HEK293 (cell line): ENCODE results near the gene SCUBE3.
A peak's percentile ranks its signal among the peaks of the same experiment; 100 is the strongest.

Source experiments
- CTCF ChIA-PET: fragments of 350-600 bp; formaldehyde crosslinking; extraction: SDS; loops from one replicate; lab custom pipeline; 2021; ENCODE audit warnings: antibody characterized with exemption; lab: Yijun Ruan, JAX
- POLR2A ChIA-PET: fragments of 300-600 bp; formaldehyde crosslinking; extraction: SDS; loops from one replicate; lab custom pipeline; 2020; ENCODE audit warnings: antibody characterized with exemption, inconsistent platforms; lab: Yijun Ruan, JAX
- H3K27ac ChIP-seq: fragments of 200-500 bp; sonication (Bioruptor generic); 2 replicates; pipeline ENCODE4 v1.5.1; 2014; ENCODE audit warnings: low read depth, low read length, control low read depth, inconsistent platforms; ENCODE audit errors: extremely low read depth
- H3K36me3 ChIP-seq, 2 experiments: fragments of 200-500 bp in 1 of 2; sonication (Bioruptor generic) in 1 of 2; 1 replicate in 1 of 2; 2 replicates in 1 of 2; pipeline ENCODE4 v1.5.1; 2014 to 2017; ENCODE audit warnings: inconsistent platforms in 2 of 2, low read length in 2 of 2; ENCODE audit not compliant: control insufficient read depth in 2 of 2, insufficient read depth in 1 of 2
- H3K4me1 ChIP-seq: fragments of 200-500 bp; sonication (Bioruptor generic); 2 replicates; pipeline ENCODE4 v1.5.1; 2014; ENCODE audit warnings: mild to moderate bottlenecking, low read length, inconsistent platforms; ENCODE audit not compliant: control insufficient read depth, insufficient read depth
- H3K4me3 ChIP-seq: 2 replicates; pipeline ENCODE4 v1.5.1; 2011; ENCODE audit warnings: low read depth, mild to moderate bottlenecking, control low read depth, low read length, moderate library complexity
- H3K9me3 ChIP-seq: fragments of 200-500 bp; sonication (Bioruptor generic); 2 replicates; pipeline ENCODE4 v1.5.1; 2014; ENCODE audit warnings: low read depth, low read length, inconsistent platforms; ENCODE audit not compliant: control insufficient read depth, insufficient read depth
- CTCF ChIP-seq: fragments of 450-650 bp; formaldehyde crosslinking; IDR thresholded peaks from 2 replicates; pipeline ENCODE4 v1.5.1; 2016; ENCODE audit warnings: missing biosample characterization, missing genetic modification characterization
- EGR2 ChIP-seq: fragments of 450-650 bp; formaldehyde crosslinking; IDR thresholded peaks from 2 replicates; pipeline ENCODE4 v1.5.1; 2016; ENCODE audit warnings: low read depth, missing biosample characterization, missing genetic modification characterization
- HOXD13 ChIP-seq: sonication (generic); formaldehyde crosslinking; IDR thresholded peaks from 2 replicates; pipeline ENCODE4 v1.8.0; 2022; ENCODE audit warnings: missing genetic modification reagents, borderline replicate concordance
- KLF7 ChIP-seq: fragments of 450-650 bp; formaldehyde crosslinking; IDR thresholded peaks from 2 replicates; pipeline ENCODE4 v1.5.1; 2016; ENCODE audit warnings: missing biosample characterization, missing genetic modification characterization, borderline replicate concordance
- SP7 ChIP-seq: fragments of 450-650 bp; formaldehyde crosslinking; IDR thresholded peaks from 2 replicates; pipeline ENCODE4 v1.5.1; 2016; ENCODE audit warnings: missing biosample characterization, missing genetic modification characterization
- ZNF114 ChIP-seq: fragments of 450-650 bp; formaldehyde crosslinking; IDR thresholded peaks from 2 replicates; pipeline ENCODE4 v1.5.0; 2017; ENCODE audit warnings: missing biosample characterization, missing genetic modification characterization
- ZNF146 ChIP-seq: fragments of 450-650 bp; formaldehyde crosslinking; IDR thresholded peaks from 2 replicates; pipeline ENCODE4 v1.5.1; 2016; ENCODE audit warnings: missing biosample characterization, missing genetic modification characterization
- ZNF155 ChIP-seq: fragments of 450-650 bp; formaldehyde crosslinking; IDR thresholded peaks from 2 replicates; pipeline ENCODE4 v1.5.1; 2016; ENCODE audit warnings: missing biosample characterization, missing genetic modification characterization
- ZNF19 ChIP-seq: fragments of 450-650 bp; formaldehyde crosslinking; IDR thresholded peaks from 2 replicates; pipeline ENCODE4; 2016; ENCODE audit warnings: missing biosample characterization, missing genetic modification characterization, low read depth
- ZNF223 ChIP-seq: fragments of 450-650 bp; formaldehyde crosslinking; IDR thresholded peaks from 2 replicates; pipeline ENCODE4 v1.5.1; 2016; ENCODE audit warnings: missing biosample characterization, missing genetic modification characterization
- ZNF311 ChIP-seq: fragments of 450-650 bp; formaldehyde crosslinking; IDR thresholded peaks from 2 replicates; pipeline ENCODE4 v1.5.1; 2017; ENCODE audit warnings: missing biosample characterization, missing genetic modification characterization, borderline replicate concordance
- ZNF398 ChIP-seq: fragments of 450-650 bp; formaldehyde crosslinking; IDR thresholded peaks from 2 replicates; pipeline ENCODE4 v1.5.1; 2017; ENCODE audit warnings: missing biosample characterization, missing genetic modification characterization
- ZNF843 ChIP-seq: fragments of 450-650 bp; formaldehyde crosslinking; IDR thresholded peaks from 2 replicates; pipeline ENCODE4 v1.5.1; 2016; ENCODE audit warnings: missing biosample characterization, missing genetic modification characterization
- TF ChIP-seq, protein P1 (sequence below): fragments of 450-650 bp; formaldehyde crosslinking; IDR thresholded peaks from 2 replicates; pipeline ENCODE4 v1.5.1; 2016; ENCODE audit warnings: missing biosample characterization, missing genetic modification characterization, borderline replicate concordance
- TF ChIP-seq, protein P2 (sequence below): fragments of 450-650 bp; formaldehyde crosslinking; IDR thresholded peaks from 2 replicates; pipeline ENCODE4 v1.5.1; 2016; ENCODE audit warnings: missing biosample characterization, missing genetic modification characterization
- TF ChIP-seq, protein P3 (sequence below): fragments of 450-650 bp; formaldehyde crosslinking; IDR thresholded peaks from 2 replicates; pipeline ENCODE4 v1.5.1; 2016; ENCODE audit warnings: missing biosample characterization, missing genetic modification characterization

The SCUBE3 gene

DNA sequence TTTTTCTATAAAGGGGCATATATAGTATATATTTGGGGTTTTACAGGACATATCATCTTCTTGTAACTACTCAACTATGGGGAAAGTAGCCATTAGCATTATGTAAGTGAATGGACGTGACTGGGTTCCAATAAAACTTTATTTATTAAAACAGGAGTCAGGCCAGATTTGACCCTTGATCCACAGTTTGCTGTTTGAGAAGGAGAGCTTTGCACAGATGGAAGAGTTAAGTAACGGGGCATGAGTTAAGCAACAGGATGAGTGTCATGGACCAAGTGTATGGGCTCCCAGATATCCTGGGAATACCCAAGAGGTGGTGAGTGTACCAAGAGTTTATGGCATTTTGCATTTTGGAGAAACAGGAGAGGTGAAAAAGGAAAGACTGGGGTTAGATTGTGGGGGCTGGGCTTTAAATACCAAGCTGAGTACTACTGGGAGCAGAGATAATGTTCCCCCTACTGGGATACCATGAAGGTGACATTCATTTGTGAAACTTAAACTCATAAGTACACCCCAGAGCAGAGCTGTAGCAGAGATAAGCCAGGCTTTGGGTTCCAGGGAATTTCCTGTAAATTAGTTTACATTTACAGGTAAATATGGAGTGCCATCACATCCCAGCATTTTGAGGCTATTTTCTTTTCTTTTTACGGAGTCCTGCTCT is 18.5 kb upstream of the SCUBE3 start (continued):
- TF ChIP-seq, protein P1, sequence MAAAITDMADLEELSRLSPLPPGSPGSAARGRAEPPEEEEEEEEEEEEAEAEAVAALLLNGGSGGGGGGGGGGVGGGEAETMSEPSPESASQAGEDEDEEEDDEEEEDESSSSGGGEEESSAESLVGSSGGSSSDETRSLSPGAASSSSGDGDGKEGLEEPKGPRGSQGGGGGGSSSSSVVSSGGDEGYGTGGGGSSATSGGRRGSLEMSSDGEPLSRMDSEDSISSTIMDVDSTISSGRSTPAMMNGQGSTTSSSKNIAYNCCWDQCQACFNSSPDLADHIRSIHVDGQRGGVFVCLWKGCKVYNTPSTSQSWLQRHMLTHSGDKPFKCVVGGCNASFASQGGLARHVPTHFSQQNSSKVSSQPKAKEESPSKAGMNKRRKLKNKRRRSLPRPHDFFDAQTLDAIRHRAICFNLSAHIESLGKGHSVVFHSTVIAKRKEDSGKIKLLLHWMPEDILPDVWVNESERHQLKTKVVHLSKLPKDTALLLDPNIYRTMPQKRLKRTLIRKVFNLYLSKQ (tag by site-specific recombination): no peak
- TF ChIP-seq ZNF223 (tag by site-specific recombination): no peak
- TF ChIP-seq ZNF19 (tag by site-specific recombination): no peak
- no peak for TF ChIP-seq ZNF843 (tag by site-specific recombination)
- TF ChIP-seq ZNF398: no peak
- TF ChIP-seq, all 188 proteins: peak for 0

- H3K36me3 ChIP-seq: no peaks in the 10 kb centered on the region
- H3K4me1 ChIP-seq: 0 out of 2 replicates have a peak, but pooled peaks cover 2% of the 10 kb centered on the region
- POLR2A ChIA-PET: no interaction called here
- no peak overlapping the region for H3K4me3 ChIP-seq
- H3K9me3 ChIP-seq: no peaks in the 10 kb centered on the region; the same call in 1 of the 2 replicates
- no peak overlapping the region for H3K27ac ChIP-seq
- TF ChIP-seq EGR2: peak; percentile 29; the same call in 1 of the 2 replicates
- TF ChIP-seq, protein P2, sequence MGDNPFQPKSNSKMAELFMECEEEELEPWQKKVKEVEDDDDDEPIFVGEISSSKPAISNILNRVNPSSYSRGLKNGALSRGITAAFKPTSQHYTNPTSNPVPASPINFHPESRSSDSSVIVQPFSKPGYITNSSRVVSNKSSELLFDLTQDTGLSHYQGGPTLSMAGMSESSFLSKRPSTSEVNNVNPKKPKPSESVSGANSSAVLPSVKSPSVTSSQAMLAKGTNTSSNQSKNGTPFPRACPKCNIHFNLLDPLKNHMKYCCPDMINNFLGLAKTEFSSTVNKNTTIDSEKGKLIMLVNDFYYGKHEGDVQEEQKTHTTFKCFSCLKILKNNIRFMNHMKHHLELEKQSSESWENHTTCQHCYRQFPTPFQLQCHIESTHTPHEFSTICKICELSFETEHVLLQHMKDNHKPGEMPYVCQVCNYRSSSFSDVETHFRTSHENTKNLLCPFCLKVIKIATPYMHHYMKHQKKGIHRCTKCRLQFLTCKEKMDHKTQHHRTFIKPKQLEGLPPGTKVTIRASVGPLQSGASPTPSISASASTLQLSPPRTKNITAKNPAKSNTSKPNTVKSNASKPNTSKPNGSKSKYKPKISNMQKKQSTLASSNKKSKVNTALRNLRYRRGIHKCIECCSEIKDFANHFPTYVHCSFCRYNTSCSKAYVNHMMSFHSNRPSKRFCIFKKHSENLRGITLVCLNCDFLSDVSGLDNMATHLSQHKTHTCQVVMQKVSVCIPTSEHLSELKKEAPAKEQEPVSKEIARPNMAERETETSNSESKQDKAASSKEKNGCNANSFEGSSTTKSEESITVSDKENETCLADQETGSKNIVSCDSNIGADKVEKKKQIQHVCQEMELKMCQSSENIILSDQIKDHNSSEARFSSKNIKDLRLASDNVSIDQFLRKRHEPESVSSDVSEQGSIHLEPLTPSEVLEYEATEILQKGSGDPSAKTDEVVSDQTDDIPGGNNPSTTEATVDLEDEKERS (tag by site-specific recombination): no peak
- CTCF ChIA-PET: interaction anchor here (0.7 kb wide), 3 partner anchors 9 to 281 kb away, joined by 3 read pairs; no protein-coding TSS in a partner anchor
These were observed 16.6 kb upstream of the SCUBE3 start for GRCh38 chr6:35197196-35197595.

DNA sequence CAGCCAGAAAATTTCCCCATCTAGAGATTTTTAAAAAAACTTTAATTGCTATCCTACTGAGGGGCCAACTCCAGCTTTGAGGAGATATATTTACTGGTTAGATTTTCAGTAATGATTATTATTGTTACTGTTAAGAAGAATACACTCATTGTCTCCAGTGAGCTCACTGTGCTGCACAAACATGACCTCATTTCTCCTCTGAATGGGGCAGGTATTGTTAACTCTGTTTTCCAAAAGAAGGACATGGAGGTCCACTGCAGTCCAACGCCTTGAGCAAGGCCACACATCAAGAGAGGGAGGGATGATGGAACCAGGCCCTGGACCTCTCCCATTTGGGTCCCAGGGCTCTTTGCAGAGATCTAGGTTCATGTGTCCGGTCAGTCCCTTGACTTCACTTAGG is 13.9 kb upstream of the SCUBE3 start:
- ChIA-PET CTCF (interaction anchor here (0.5 to 16.5 kb wide), 4 partner anchors 20 to 213 kb away, joined by 3 to 158 read pairs (median 36); no protein-coding TSS in a partner anchor), POLR2A (no interaction called here)
- Histone ChIP-seq H3K27ac (no peak overlapping the region), H3K4me1 (0 out of 2 replicates have a peak, but pooled peaks cover 2% of the 10 kb centered on the region), H3K4me3 (no peak overlapping the region), H3K9me3 (no peaks in the 10 kb centered on the region; the same call in 1 of the 2 replicates), H3K36me3 (no peaks in the 10 kb centered on the region)
- TF ChIP-seq ZNF155 (tag by site-specific recombination) (no peak), ZNF19 (tag by site-specific recombination) (no peak), EGR2 (no peak), KLF7 (no peak), ZNF311 (tag by site-specific recombination) (no peak)

- POLR2A ChIA-PET: no interaction called here
- H3K4me1 ChIP-seq: 0 out of 2 replicates have a peak, but pooled peaks cover 2% of the 10 kb centered on the region
- TF ChIP-seq, protein P3, sequence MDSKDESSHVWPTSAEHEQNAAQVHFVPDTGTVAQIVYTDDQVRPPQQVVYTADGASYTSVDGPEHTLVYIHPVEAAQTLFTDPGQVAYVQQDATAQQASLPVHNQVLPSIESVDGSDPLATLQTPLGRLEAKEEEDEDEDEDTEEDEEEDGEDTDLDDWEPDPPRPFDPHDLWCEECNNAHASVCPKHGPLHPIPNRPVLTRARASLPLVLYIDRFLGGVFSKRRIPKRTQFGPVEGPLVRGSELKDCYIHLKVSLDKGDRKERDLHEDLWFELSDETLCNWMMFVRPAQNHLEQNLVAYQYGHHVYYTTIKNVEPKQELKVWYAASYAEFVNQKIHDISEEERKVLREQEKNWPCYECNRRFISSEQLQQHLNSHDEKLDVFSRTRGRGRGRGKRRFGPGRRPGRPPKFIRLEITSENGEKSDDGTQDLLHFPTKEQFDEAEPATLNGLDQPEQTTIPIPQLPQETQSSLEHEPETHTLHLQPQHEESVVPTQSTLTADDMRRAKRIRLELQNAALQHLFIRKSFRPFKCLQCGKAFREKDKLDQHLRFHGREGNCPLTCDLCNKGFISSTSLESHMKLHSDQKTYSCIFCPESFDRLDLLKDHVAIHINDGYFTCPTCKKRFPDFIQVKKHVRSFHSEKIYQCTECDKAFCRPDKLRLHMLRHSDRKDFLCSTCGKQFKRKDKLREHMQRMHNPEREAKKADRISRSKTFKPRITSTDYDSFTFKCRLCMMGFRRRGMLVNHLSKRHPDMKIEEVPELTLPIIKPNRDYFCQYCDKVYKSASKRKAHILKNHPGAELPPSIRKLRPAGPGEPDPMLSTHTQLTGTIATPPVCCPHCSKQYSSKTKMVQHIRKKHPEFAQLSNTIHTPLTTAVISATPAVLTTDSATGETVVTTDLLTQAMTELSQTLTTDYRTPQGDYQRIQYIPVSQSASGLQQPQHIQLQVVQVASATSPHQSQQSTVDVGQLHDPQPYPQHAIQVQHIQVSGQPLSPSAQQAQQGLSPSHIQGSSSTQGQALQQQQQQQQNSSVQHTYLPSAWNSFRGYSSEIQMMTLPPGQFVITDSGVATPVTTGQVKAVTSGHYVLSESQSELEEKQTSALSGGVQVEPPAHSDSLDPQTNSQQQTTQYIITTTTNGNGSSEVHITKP (tag by site-specific recombination): no peak
- TF ChIP-seq HOXD13 (CRISPR knock-in tag) (no peak), ZNF146 (tag by site-specific recombination) (no peak), CTCF (tag by site-specific recombination) (peak; percentile 81), ZNF114 (no peak), SP7 (tag by site-specific recombination) (peak; percentile 79)
These were observed 11.7 kb upstream of the SCUBE3 start for GRCh38 chr6:35202066-35202546.

More at GRCh38 chr6:35202066-35202546, 11.7 kb upstream of the SCUBE3 start:
- CTCF ChIA-PET: interaction anchor here (1.6 to 16.5 kb wide), 7 partner anchors 9 to 216 kb away, joined by 3 to 209 read pairs (median 42); no protein-coding TSS in a partner anchor
- Histone ChIP-seq H3K4me3 (no peak overlapping the region), H3K36me3 (no peaks in the 10 kb centered on the region), H3K9me3 (no peaks in the 10 kb centered on the region), H3K27ac (no peak overlapping the region)
